CD14-positive monocyte (primary cell): ENCODE results near the gene IGFBP2. TPM values are rescaled to one million over a fixed set of nuclear protein-coding genes. Genes with fewer than 3 reads are reported as not detected.

Experiments
- DNase-seq, 3 donors: peaks; one replicate each; pipeline ENCODE4 v3.0.0-alpha.2; 2011 to 2022
- H2AFZ ChIP-seq: 2 replicates; pipeline ENCODE4 v1.6.0; 2012; ENCODE audit warnings: mild to moderate bottlenecking, low read depth, low read length, inconsistent platforms; ENCODE audit not compliant: insufficient read depth, poor library complexity, severe bottlenecking
- H3K27ac ChIP-seq, 2 donors: 1 replicate in 1 of 2; 2 replicates in 1 of 2; pipeline ENCODE4 v1.5.1; 2012 to 2013; ENCODE audit warnings: low read length in 2 of 2, control low read depth in 1 of 2, inconsistent platforms in 1 of 2, low read depth in 1 of 2, mild to moderate bottlenecking in 1 of 2
- H3K27me3 ChIP-seq, 2 donors: one replicate each; pipeline versions ENCODE4 v1.6.0 to v1.6.1; 2011 to 2013; ENCODE audit warnings: low read length in 2 of 2; ENCODE audit not compliant: control insufficient read depth in 2 of 2, insufficient read depth in 2 of 2
- H3K36me3 ChIP-seq, 2 donors: replicated peaks in 1 of 2; 1 replicate in 1 of 2; 2 replicates in 1 of 2; pipeline versions ENCODE4 v1.5.1 to v1.6.1; 2012 to 2013; ENCODE audit warnings: low read length in 2 of 2, control low read depth in 1 of 2, inconsistent platforms in 1 of 2, mild to moderate bottlenecking in 1 of 2; ENCODE audit not compliant: insufficient read depth in 2 of 2, control insufficient read depth in 1 of 2
- H3K4me1 ChIP-seq, 2 donors: 1 replicate in 1 of 2; 2 replicates in 1 of 2; pipeline versions ENCODE4 v1.5.1 to v1.6.1; 2012 to 2013; ENCODE audit warnings: low read length in 2 of 2, control low read depth in 1 of 2, inconsistent platforms in 1 of 2, mild to moderate bottlenecking in 1 of 2, moderate library complexity in 1 of 2; ENCODE audit not compliant: insufficient read depth in 2 of 2, control insufficient read depth in 1 of 2
- H3K4me2 ChIP-seq: replicated peaks from 2 replicates; pipeline ENCODE3; 2012; ENCODE audit warnings: low read length, moderate library complexity, mild to moderate bottlenecking; ENCODE audit not compliant: poor library complexity, severe bottlenecking; ENCODE audit errors: extremely low read depth
- H3K4me3 ChIP-seq, 3 experiments: fragments of 200-600 bp in 1 of 3; sonication (generic) in 1 of 3; replicated peaks in 1 of 3; 1 replicate in 2 of 3; 2 replicates in 1 of 3; pipeline ENCODE4 v1.5.1; 2011 to 2013; ENCODE audit warnings: low read length in 3 of 3, mild to moderate bottlenecking in 3 of 3, control low read depth in 2 of 3, low read depth in 2 of 3, inconsistent platforms in 1 of 3, moderate library complexity in 1 of 3
- H3K79me2 ChIP-seq: 2 replicates; pipeline ENCODE4 v1.6.0; 2012; ENCODE audit warnings: mild to moderate bottlenecking, control low read depth, inconsistent platforms, low read length, moderate library complexity; ENCODE audit not compliant: insufficient read depth
- H3K9ac ChIP-seq: 2 replicates; pipeline ENCODE4 v1.6.0; 2017; ENCODE audit warnings: low read length, mild to moderate bottlenecking; ENCODE audit not compliant: insufficient read depth, poor library complexity, severe bottlenecking
- H3K9me3 ChIP-seq, 2 donors: replicated peaks in 1 of 2; 1 replicate in 1 of 2; 2 replicates in 1 of 2; pipeline versions ENCODE4 v1.5.1 to v1.6.1; 2012 to 2013; ENCODE audit warnings: low read length in 2 of 2, control low read depth in 1 of 2; ENCODE audit not compliant: control insufficient read depth in 1 of 2, insufficient read depth in 1 of 2
- H4K20me1 ChIP-seq: 2 replicates; pipeline ENCODE4 v1.6.0; 2012; ENCODE audit warnings: mild to moderate bottlenecking, low read length, control low read depth, moderate library complexity; ENCODE audit not compliant: insufficient read depth
- H3K27ac Mint-ChIP-seq, 7 donors: one replicate each; pipeline ENCODE4 v1.8.0; 2020; ENCODE audit warnings: mild to moderate bottlenecking in 7 of 7, mixed read lengths in 7 of 7, moderate library complexity in 6 of 7, inconsistent platforms in 2 of 7
- H3K27me3 Mint-ChIP-seq, 3 donors: one replicate each; pipeline ENCODE4 v1.8.0; 2021 to 2022; ENCODE audit warnings: low read depth in 3 of 3, mild to moderate bottlenecking in 3 of 3, mixed read lengths in 3 of 3, moderate library complexity in 3 of 3, inconsistent platforms in 1 of 3
- H3K36me3 Mint-ChIP-seq, 2 donors: one replicate each; pipeline ENCODE4 v1.8.0; 2020; ENCODE audit warnings: mixed read lengths in 2 of 2, inconsistent platforms in 1 of 2, mild to moderate bottlenecking in 1 of 2
- H3K4me1 Mint-ChIP-seq: one replicate; pipeline ENCODE4 v1.8.0; 2020; ENCODE audit warnings: mild to moderate bottlenecking, mixed read lengths
- H3K4me3 Mint-ChIP-seq, 2 donors: one replicate each; pipeline ENCODE4 v1.8.0; 2020; ENCODE audit warnings: mild to moderate bottlenecking in 2 of 2, mixed read lengths in 2 of 2, moderate library complexity in 1 of 2
- H3K9me3 Mint-ChIP-seq, 7 donors: one replicate each; pipeline ENCODE4 v1.8.0; 2020 to 2022; ENCODE audit warnings: mixed read lengths in 7 of 7, mild to moderate bottlenecking in 6 of 7, moderate library complexity in 6 of 7, inconsistent platforms in 2 of 7
- WGBS: methylation state at CpG from one replicate; pipeline ENCODE4 v1.1.5; 2013; ENCODE audit warnings: missing lambda C conversion rate; ENCODE audit not compliant: insufficient coverage; 5-methylcytosine and 5-hydroxymethylcytosine counted together
- intact Hi-C, 2 donors: fragments of 100-400 bp; cut with micrococcal nuclease; formaldehyde crosslinking; loops; one replicate each; pipeline versions ENCODE4 v1.15.0 to v1.15.1; 2023
- polyA plus RNA-seq, 3 donors: library from polyadenylated mRNA; depleted of rRNA in 1 of 3; unstranded in 2 of 3; stranded (reverse) in 1 of 3; fragments of 300-500 nt in 2 of 3; fragments of >200 nt in 1 of 3; fragmentation: Illumina TruSeq in 2 of 3; gene quantifications; 1 replicate in 2 of 3; 2 replicates in 1 of 3; pipeline ENCODE4 v1.2.3, GENCODE V29; 2012 to 2021
- TF ChIP-seq, protein P1 (sequence below): fragments of 200-600 bp; IDR thresholded peaks from one replicate; pipeline ENCODE4 v1.8.0; 2022; ENCODE audit warnings: antibody characterized with exemption, mild to moderate bottlenecking

IGFBP2 gene
- polyA plus RNA-seq, 3 donors: 1.6 TPM; not detected in 2

DNA sequence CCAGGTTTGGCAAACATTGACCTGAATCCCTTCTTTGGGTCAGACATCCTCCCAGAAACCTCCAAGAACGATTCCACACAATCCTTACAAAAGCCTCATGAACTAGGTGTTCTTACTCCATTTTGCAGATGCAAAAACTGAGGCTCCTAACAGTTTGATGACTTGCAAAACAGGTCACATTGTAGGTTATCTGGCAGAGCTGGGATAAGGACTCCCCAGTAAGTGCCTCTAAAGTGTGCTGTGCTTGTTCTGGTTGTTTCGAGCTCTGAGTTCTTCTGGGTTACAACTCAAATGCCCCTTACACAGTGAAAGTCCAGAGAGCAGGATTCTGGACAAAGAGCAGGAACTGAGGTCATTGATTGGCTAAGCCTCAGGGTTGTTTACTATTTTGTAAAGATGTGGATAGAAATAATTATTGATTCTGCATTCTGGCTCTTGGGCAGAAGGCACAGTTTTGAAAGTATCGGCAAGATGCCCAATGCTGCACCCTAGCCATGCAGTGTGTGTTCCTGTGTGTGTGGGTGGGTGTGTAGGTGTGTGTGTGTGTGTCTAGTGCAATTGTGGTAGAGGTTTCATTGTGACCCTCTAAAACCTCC is 17.0 kb upstream of the IGFBP2 start:
- Mint-ChIP-seq H3K4me1 (peaks cover 21% of the 10 kb centered on the region), H3K4me3 (no peak overlapping the region), H3K36me3 (no peaks in the 10 kb centered on the region), H3K27me3 (peaks cover 1 to 11% (median 6%) of the 10 kb centered on the region in 3 donors), H3K9me3 (peaks cover 0 to 2% (median 0%) of the 10 kb centered on the region in 7 donors), H3K27ac (no peak overlapping the region)
- Histone ChIP-seq H3K4me2 (no peak overlapping the region), H3K79me2 (no peaks in the 10 kb centered on the region), H3K27ac (no peak overlapping the region), H3K9ac (no peak overlapping the region), H4K20me1 (no peaks in the 10 kb centered on the region), H3K9me3 (no peaks in the 10 kb centered on the region), H2AFZ (no peak overlapping the region), H3K36me3 (no peaks in the 10 kb centered on the region), H3K4me1 (peaks cover 10 to 13% of the 10 kb centered on the region in 2 donors), H3K27me3 (no peaks in the 10 kb centered on the region), H3K4me3 (no peak overlapping the region)
- 93% methylated on average over 3 of the region's 3 CpGs for WGBS
- intact Hi-C loops: no loop called here
- DNase-seq: no peak
- TF ChIP-seq, protein P1, sequence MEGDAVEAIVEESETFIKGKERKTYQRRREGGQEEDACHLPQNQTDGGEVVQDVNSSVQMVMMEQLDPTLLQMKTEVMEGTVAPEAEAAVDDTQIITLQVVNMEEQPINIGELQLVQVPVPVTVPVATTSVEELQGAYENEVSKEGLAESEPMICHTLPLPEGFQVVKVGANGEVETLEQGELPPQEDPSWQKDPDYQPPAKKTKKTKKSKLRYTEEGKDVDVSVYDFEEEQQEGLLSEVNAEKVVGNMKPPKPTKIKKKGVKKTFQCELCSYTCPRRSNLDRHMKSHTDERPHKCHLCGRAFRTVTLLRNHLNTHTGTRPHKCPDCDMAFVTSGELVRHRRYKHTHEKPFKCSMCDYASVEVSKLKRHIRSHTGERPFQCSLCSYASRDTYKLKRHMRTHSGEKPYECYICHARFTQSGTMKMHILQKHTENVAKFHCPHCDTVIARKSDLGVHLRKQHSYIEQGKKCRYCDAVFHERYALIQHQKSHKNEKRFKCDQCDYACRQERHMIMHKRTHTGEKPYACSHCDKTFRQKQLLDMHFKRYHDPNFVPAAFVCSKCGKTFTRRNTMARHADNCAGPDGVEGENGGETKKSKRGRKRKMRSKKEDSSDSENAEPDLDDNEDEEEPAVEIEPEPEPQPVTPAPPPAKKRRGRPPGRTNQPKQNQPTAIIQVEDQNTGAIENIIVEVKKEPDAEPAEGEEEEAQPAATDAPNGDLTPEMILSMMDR: no peak

- Histone ChIP-seq H3K4me1 (peaks cover 10 to 13% of the 10 kb centered on the region in 2 donors), H3K27me3 (no peaks in the 10 kb centered on the region), H3K36me3 (no peaks in the 10 kb centered on the region), H2AFZ (no peak overlapping the region), H3K9me3 (no peaks in the 10 kb centered on the region), H3K4me2 (no peak overlapping the region), H3K4me3 (no peak overlapping the region), H3K9ac (no peak overlapping the region), H4K20me1 (no peaks in the 10 kb centered on the region), H3K27ac (no peak overlapping the region), H3K79me2 (no peaks in the 10 kb centered on the region)
- Mint-ChIP-seq H3K9me3 (peaks cover 0 to 2% (median 0%) of the 10 kb centered on the region in 7 donors), H3K4me3 (no peak overlapping the region), H3K36me3 (no peaks in the 10 kb centered on the region), H3K4me1 (peaks cover 21% of the 10 kb centered on the region), H3K27me3 (peaks cover 1 to 10% (median 6%) of the 10 kb centered on the region in 3 donors), H3K27ac (no peak overlapping the region)
- intact Hi-C loops: no loop called here
- WGBS: 100% methylated on average over 1 of the region's 13 CpGs
- DNase-seq: no peak
- TF ChIP-seq, protein P1: no peak
These were observed 15.9 kb upstream of the IGFBP2 start for GRCh38 chr2:216617159-216617815.
